HepG2 (cell line): Measurements from ENCODE around the gene PXK. TPM values are rescaled to one million over a fixed set of nuclear protein-coding genes. Genes with fewer than 3 reads are reported as not detected.

Experiments
- NKX3-1 ChIP-seq: sonication (generic); formaldehyde crosslinking; IDR thresholded peaks from 2 replicates; pipeline ENCODE4 v1.5.0; 2020; ENCODE audit warnings: missing genetic modification reagents
- NR2F1 ChIP-seq, 2 experiments: fragments of 450-650 bp in 1 of 2; formaldehyde crosslinking in 1 of 2; IDR thresholded peaks; 2 replicates each; pipeline versions ENCODE4 v1.5.0 to v1.6.1; 2016 to 2020; ENCODE audit warnings: mild to moderate bottlenecking in 1 of 2, missing compliant biosample characterization in 1 of 2, missing genetic modification reagents in 1 of 2, moderate library complexity in 1 of 2
- RORA ChIP-seq: sonication (generic); formaldehyde crosslinking; IDR thresholded peaks from 2 replicates; pipeline ENCODE4 v1.5.0; 2020; ENCODE audit warnings: mild to moderate bottlenecking, missing genetic modification reagents, moderate library complexity
- SRSF9 ChIP-seq: fragments of 200-400 bp; formaldehyde crosslinking; IDR thresholded peaks from 2 replicates; pipeline ENCODE4 v1.6.1; 2018; ENCODE audit warnings: borderline replicate concordance, mild to moderate bottlenecking, low read depth, low read length; ENCODE audit not compliant: insufficient read depth, poor library complexity, severe bottlenecking
- ZNF136 ChIP-seq: sonication (generic); formaldehyde crosslinking; IDR thresholded peaks from 2 replicates; pipeline ENCODE4 v1.8.1; 2022; ENCODE audit warnings: low read depth, mild to moderate bottlenecking, moderate library complexity, missing genetic modification reagents
- ZNF207 ChIP-seq: fragments of 450-650 bp; IDR thresholded peaks from 2 replicates; pipeline ENCODE4 v1.6.1; 2016; ENCODE audit warnings: antibody characterized with exemption, borderline replicate concordance
- ZNF468 ChIP-seq: sonication (generic); formaldehyde crosslinking; IDR thresholded peaks from 2 replicates; pipeline ENCODE4 v1.8.0; 2022; ENCODE audit warnings: mild to moderate bottlenecking, moderate library complexity, missing genetic modification reagents
- ZNF552 ChIP-seq: sonication (generic); formaldehyde crosslinking; IDR thresholded peaks from 2 replicates; pipeline ENCODE4 v1.9.0; 2022; ENCODE audit warnings: missing genetic modification reagents, mild to moderate bottlenecking, borderline replicate concordance
- ZNF883 ChIP-seq: sonication (generic); formaldehyde crosslinking; IDR thresholded peaks from 2 replicates; pipeline ENCODE4 v1.5.1; 2020; ENCODE audit warnings: mild to moderate bottlenecking, missing genetic modification reagents; ENCODE audit errors: not compliant biosample characterization
- polyA plus RNA-seq, 8 experiments: library from polyadenylated mRNA; depleted of rRNA in 3 of 8; stranded (reverse) in 7 of 8; unstranded in 1 of 8; fragments of >200 nt; fragmentation: Illumina TruSeq in 4 of 8; extraction: Trizol in 4 of 8; gene quantifications; 2 replicates each; pipeline versions ENCODE4 v1.2.1 to v1.2.3, GENCODE V29; 2011 to 2016; ENCODE audit warnings: low read depth in 4 of 8, missing spikeins in 1 of 8, mixed read lengths in 1 of 8; ENCODE audit not compliant: insufficient read depth in 1 of 8
- total RNA-seq, 5 experiments: library from RNA; depleted of rRNA; stranded (reverse); fragments of >200 nt; fragmentation: Illumina TruSeq; extraction: Trizol; gene quantifications; 2 replicates each; pipeline ENCODE4 v1.2.3, GENCODE V29; 2016; ENCODE audit warnings: low read depth in 1 of 5
- TF ChIP-seq, protein P1 (sequence below): sonication (generic); formaldehyde crosslinking; IDR thresholded peaks from 2 replicates; pipeline ENCODE4 v1.9.0; 2021; ENCODE audit warnings: missing genetic modification reagents, borderline replicate concordance
- TF ChIP-seq, protein P2 (sequence below): sonication (generic); formaldehyde crosslinking; IDR thresholded peaks from 2 replicates; pipeline ENCODE4 v1.4.0; 2020; ENCODE audit warnings: missing genetic modification reagents, borderline replicate concordance
- TF ChIP-seq, protein P3 (sequence below): sonication (generic); formaldehyde crosslinking; IDR thresholded peaks from 2 replicates; pipeline ENCODE4 v1.8.0; 2022; ENCODE audit warnings: mild to moderate bottlenecking, missing genetic modification reagents, moderate library complexity
- TF ChIP-seq, protein P4 (sequence below): sonication (generic); IDR thresholded peaks from 2 replicates; pipeline ENCODE4 v1.6.1; 2016; ENCODE audit warnings: low read depth, borderline replicate concordance
- TF ChIP-seq, protein P5 (sequence below), 2 experiments: fragments of 450-650 bp in 1 of 2; sonication (generic) in 1 of 2; formaldehyde crosslinking; IDR thresholded peaks; 2 replicates each; pipeline versions ENCODE4 v1.5.0 to v1.8.0; 2020 to 2022; ENCODE audit warnings: mild to moderate bottlenecking in 1 of 2, missing genetic modification reagents in 1 of 2
- TF ChIP-seq, protein P6 (sequence below): sonication (generic); formaldehyde crosslinking; IDR thresholded peaks from 2 replicates; pipeline ENCODE4 v1.4.0; 2020; ENCODE audit warnings: missing genetic modification reagents

Gene PXK
- total and polyA plus RNA-seq, 2 of the 13 experiments (the other 11 are each of a cell fraction or from before 2014, with no cell fraction given), result 6.4 to 18.6 TPM

DNA sequence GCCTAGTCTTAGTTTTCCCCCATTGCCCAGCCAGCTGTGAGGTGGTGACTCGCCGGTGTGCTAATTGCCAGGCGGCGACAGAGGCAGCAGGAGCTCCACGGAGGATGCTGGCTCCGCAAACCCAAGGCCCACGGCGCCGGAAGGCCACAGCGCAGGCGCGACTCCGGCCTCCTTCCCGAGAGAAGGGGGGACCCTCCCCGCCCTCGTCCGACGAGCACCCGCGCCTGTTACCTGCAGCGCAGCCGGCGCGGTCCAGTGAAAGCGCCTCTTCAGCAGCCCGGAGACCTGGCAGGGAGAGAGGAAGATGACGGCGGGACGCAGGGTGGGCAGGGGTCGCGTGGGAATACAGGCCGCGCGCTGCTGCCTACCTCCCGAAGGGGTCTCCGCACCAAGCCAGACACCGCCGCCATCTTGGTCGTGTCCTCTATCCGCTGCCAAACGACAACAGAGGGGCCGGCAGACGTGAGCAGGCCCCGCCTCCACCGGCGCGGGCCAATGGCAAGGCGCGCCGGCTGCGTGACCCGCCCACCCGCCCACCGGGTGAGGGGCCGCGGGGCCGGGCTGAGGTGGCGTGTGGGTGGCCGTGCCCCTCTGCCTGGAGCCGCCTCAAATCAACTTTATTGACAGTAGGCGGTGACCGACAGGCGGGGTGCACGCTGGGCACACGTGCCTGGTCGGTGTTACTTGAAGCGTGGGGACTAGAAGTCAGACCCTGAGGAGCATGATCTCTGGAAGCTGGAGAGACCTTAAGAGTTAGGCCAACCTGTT is 100.9 kb downstream of the PXK start, which contains the start of gene PDHB (continued):
- TF ChIP-seq, protein P1, sequence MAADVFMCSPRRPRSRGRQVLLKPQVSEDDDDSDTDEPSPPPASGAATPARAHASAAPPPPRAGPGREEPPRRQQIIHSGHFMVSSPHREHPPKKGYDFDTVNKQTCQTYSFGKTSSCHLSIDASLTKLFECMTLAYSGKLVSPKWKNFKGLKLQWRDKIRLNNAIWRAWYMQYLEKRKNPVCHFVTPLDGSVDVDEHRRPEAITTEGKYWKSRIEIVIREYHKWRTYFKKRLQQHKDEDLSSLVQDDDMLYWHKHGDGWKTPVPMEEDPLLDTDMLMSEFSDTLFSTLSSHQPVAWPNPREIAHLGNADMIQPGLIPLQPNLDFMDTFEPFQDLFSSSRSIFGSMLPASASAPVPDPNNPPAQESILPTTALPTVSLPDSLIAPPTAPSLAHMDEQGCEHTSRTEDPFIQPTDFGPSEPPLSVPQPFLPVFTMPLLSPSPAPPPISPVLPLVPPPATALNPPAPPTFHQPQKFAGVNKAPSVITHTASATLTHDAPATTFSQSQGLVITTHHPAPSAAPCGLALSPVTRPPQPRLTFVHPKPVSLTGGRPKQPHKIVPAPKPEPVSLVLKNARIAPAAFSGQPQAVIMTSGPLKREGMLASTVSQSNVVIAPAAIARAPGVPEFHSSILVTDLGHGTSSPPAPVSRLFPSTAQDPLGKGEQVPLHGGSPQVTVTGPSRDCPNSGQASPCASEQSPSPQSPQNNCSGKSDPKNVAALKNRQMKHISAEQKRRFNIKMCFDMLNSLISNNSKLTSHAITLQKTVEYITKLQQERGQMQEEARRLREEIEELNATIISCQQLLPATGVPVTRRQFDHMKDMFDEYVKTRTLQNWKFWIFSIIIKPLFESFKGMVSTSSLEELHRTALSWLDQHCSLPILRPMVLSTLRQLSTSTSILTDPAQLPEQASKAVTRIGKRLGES (CRISPR knock-in tag), result peak; percentile 99
- TF ChIP-seq ZNF883 (CRISPR knock-in tag) (peak; percentile 87), RORA (no peak), NKX3-1 (peak; percentile 93; the same call in 1 of the 2 replicates), SRSF9 (no peak), NR2F1 (CRISPR knock-in tag; IDR thresholded peaks at IDR 0.05) (no peak), ZNF207 (no peak), ZNF552 (CRISPR knock-in tag) (peak; percentile 96), ZNF468 (CRISPR knock-in tag) (peak; percentile 68; the same call in 1 of the 2 replicates), ZNF136 (0 out of 2 replicates have a peak, but pooled peaks have one; percentile 53)
- TF ChIP-seq, protein P2, sequence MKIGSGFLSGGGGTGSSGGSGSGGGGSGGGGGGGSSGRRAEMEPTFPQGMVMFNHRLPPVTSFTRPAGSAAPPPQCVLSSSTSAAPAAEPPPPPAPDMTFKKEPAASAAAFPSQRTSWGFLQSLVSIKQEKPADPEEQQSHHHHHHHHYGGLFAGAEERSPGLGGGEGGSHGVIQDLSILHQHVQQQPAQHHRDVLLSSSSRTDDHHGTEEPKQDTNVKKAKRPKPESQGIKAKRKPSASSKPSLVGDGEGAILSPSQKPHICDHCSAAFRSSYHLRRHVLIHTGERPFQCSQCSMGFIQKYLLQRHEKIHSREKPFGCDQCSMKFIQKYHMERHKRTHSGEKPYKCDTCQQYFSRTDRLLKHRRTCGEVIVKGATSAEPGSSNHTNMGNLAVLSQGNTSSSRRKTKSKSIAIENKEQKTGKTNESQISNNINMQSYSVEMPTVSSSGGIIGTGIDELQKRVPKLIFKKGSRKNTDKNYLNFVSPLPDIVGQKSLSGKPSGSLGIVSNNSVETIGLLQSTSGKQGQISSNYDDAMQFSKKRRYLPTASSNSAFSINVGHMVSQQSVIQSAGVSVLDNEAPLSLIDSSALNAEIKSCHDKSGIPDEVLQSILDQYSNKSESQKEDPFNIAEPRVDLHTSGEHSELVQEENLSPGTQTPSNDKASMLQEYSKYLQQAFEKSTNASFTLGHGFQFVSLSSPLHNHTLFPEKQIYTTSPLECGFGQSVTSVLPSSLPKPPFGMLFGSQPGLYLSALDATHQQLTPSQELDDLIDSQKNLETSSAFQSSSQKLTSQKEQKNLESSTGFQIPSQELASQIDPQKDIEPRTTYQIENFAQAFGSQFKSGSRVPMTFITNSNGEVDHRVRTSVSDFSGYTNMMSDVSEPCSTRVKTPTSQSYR, result peak; percentile 64
- TF ChIP-seq, protein P3, sequence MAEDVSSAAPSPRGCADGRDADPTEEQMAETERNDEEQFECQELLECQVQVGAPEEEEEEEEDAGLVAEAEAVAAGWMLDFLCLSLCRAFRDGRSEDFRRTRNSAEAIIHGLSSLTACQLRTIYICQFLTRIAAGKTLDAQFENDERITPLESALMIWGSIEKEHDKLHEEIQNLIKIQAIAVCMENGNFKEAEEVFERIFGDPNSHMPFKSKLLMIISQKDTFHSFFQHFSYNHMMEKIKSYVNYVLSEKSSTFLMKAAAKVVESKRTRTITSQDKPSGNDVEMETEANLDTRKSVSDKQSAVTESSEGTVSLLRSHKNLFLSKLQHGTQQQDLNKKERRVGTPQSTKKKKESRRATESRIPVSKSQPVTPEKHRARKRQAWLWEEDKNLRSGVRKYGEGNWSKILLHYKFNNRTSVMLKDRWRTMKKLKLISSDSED (CRISPR knock-in tag), result 0 out of 2 replicates have a peak, but pooled peaks have one; percentile 38
- TF ChIP-seq, protein P4, sequence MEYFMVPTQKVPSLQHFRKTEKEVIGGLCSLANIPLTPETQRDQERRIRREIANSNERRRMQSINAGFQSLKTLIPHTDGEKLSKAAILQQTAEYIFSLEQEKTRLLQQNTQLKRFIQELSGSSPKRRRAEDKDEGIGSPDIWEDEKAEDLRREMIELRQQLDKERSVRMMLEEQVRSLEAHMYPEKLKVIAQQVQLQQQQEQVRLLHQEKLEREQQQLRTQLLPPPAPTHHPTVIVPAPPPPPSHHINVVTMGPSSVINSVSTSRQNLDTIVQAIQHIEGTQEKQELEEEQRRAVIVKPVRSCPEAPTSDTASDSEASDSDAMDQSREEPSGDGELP, result 0 out of 2 replicates have a peak, but pooled peaks have one; percentile 15
- TF ChIP-seq, protein P5, sequence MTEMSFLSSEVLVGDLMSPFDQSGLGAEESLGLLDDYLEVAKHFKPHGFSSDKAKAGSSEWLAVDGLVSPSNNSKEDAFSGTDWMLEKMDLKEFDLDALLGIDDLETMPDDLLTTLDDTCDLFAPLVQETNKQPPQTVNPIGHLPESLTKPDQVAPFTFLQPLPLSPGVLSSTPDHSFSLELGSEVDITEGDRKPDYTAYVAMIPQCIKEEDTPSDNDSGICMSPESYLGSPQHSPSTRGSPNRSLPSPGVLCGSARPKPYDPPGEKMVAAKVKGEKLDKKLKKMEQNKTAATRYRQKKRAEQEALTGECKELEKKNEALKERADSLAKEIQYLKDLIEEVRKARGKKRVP (CRISPR knock-in tag; IDR thresholded peaks at IDR 0.05), result peak in 1 of 2 experiments; percentile 35; a peak in 1 of 4 replicates
- TF ChIP-seq, protein P6, sequence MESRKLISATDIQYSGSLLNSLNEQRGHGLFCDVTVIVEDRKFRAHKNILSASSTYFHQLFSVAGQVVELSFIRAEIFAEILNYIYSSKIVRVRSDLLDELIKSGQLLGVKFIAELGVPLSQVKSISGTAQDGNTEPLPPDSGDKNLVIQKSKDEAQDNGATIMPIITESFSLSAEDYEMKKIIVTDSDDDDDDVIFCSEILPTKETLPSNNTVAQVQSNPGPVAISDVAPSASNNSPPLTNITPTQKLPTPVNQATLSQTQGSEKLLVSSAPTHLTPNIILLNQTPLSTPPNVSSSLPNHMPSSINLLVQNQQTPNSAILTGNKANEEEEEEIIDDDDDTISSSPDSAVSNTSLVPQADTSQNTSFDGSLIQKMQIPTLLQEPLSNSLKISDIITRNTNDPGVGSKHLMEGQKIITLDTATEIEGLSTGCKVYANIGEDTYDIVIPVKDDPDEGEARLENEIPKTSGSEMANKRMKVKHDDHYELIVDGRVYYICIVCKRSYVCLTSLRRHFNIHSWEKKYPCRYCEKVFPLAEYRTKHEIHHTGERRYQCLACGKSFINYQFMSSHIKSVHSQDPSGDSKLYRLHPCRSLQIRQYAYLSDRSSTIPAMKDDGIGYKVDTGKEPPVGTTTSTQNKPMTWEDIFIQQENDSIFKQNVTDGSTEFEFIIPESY, result peak; percentile 43; the same call in 1 of the 2 replicates
